Measurements from ENCODE around the gene C1orf159. TPM values are rescaled to one million over a fixed set of nuclear protein-coding genes. Genes with fewer than 3 reads are reported as not detected.

Gene C1orf159
- total RNA-seq, 2 donors from 2014 or later = 4.4 to 4.6 TPM

- TF ChIP-seq CTCF (IDR thresholded peaks at IDR 0.05) = no peak
- Histone ChIP-seq H3K4me1 (no peaks in the 10 kb centered on the region), H3K36me3 (peaks cover 14% of the 10 kb centered on the region), H3K27ac (no peak overlapping the region), H3K4me3 (no peak overlapping the region), H3K27me3 (no peaks in the 10 kb centered on the region), H3K9me3 (no peaks in the 10 kb centered on the region)
- no peak for DNase-seq (ENCODE audit: low spot score)
These were observed 69.1 kb downstream of the C1orf159 start for GRCh38 chr1:1046767-1047166.

GRCh38 chr1:1046243-1046642, 69.6 kb downstream of the C1orf159 start:
- peaks cover 14% of the 10 kb centered on the region for H3K36me3 ChIP-seq
- no peaks in the 10 kb centered on the region for H3K9me3 ChIP-seq
- H3K4me3 ChIP-seq = no peak overlapping the region
- no peak overlapping the region for H3K27ac ChIP-seq
- H3K27me3 ChIP-seq = no peaks in the 10 kb centered on the region
- DNase-seq (ENCODE audit: low spot score) = no peak
- TF ChIP-seq CTCF (IDR thresholded peaks at IDR 0.05) = no peak
- H3K4me1 ChIP-seq = no peaks in the 10 kb centered on the region

GRCh38 chr1:1045129-1045528, 70.8 kb downstream of the C1orf159 start:
- Histone ChIP-seq H3K27ac (no peak overlapping the region), H3K9me3 (no peaks in the 10 kb centered on the region), H3K36me3 (peaks cover 14% of the 10 kb centered on the region), H3K4me3 (no peak overlapping the region), H3K27me3 (peaks cover 0 to 1% of the 10 kb centered on the region in 2 donors), H3K4me1 (peaks cover 0 to 6% of the 10 kb centered on the region in 2 donors)
- DNase-seq (ENCODE audit: low spot score) = no peak
- no peak for TF ChIP-seq CTCF (IDR thresholded peaks at IDR 0.05)

- H3K9me3 ChIP-seq = no peaks in the 10 kb centered on the region
- no peak for TF ChIP-seq CTCF (IDR thresholded peaks at IDR 0.05)
- peaks cover 14% of the 10 kb centered on the region for H3K36me3 ChIP-seq
- no peak for DNase-seq (ENCODE audit: low spot score)
- no peak overlapping the region for H3K4me3 ChIP-seq
- peaks cover 0 to 11% of the 10 kb centered on the region in 2 donors for H3K4me1 ChIP-seq
- no peak overlapping the region for H3K27ac ChIP-seq
- H3K27me3 ChIP-seq = peaks cover 0 to 5% of the 10 kb centered on the region in 2 donors
These were observed 71.3 kb downstream of the C1orf159 start for GRCh38 chr1:1044455-1045078.

GRCh38 chr1:1043921-1044320, 72.0 kb downstream of the C1orf159 start:
- Histone ChIP-seq H3K36me3 (peaks cover 14% of the 10 kb centered on the region), H3K27me3 (peaks cover 0 to 5% of the 10 kb centered on the region in 2 donors), H3K9me3 (no peaks in the 10 kb centered on the region), H3K4me3 (no peak overlapping the region), H3K27ac (no peak overlapping the region), H3K4me1 (peaks cover 0 to 18% of the 10 kb centered on the region in 2 donors)
- no peak for TF ChIP-seq CTCF (IDR thresholded peaks at IDR 0.05)
- no peak for DNase-seq (ENCODE audit: low spot score)

GRCh38 chr1:1043411-1043810, 72.5 kb downstream of the C1orf159 start:
- peaks cover 14% of the 10 kb centered on the region for H3K36me3 ChIP-seq
- no peak overlapping the region for H3K4me3 ChIP-seq
- no peak overlapping the region for H3K27ac ChIP-seq
- TF ChIP-seq CTCF (IDR thresholded peaks at IDR 0.05) = no peak
- H3K9me3 ChIP-seq = no peaks in the 10 kb centered on the region
- peaks cover 0 to 5% of the 10 kb centered on the region in 2 donors for H3K27me3 ChIP-seq
- no peak for DNase-seq (ENCODE audit: low spot score)
- H3K4me1 ChIP-seq = peaks cover 0 to 19% of the 10 kb centered on the region in 2 donors

All from right atrium auricular region (tissue), 2 donors.